HG03575 (cell line): ENCODE data around the gene VRK3.

Experiments used
- ATAC-seq: cut with Tn5 transposase; IDR thresholded peaks from one replicate; pipeline ENCODE4 v1.9.1; 2021; ENCODE audit not compliant: unreplicated experiment, insufficient number of reproducible peaks, low FRiP score; ENCODE audit errors: extremely low read depth

VRK3 gene

GRCh38 chr19:50000038-50000840, 24.9 kb downstream of the VRK3 start:
- no peak for ATAC-seq

- no peak for ATAC-seq
Measured at GRCh38 chr19:49999371-50000010, 25.7 kb downstream of the VRK3 start.

GRCh38 chr19:49997709-49998108, 27.5 kb downstream of the VRK3 start:
- ATAC-seq, result no peak

- no peak for ATAC-seq
Measured at GRCh38 chr19:49988433-49988832, 36.7 kb downstream of the VRK3 start.

- ATAC-seq, result no peak
Measured at GRCh38 chr19:49988007-49988406, 37.2 kb downstream of the VRK3 start.

GRCh38 chr19:49987159-49987698, 37.9 kb downstream of the VRK3 start:
- no peak for ATAC-seq

GRCh38 chr19:49986354-49986753, 38.8 kb downstream of the VRK3 start:
- no peak for ATAC-seq

- ATAC-seq, result no peak
Measured at GRCh38 chr19:49985871-49986270, 39.3 kb downstream of the VRK3 start.

GRCh38 chr19:49984491-49984890, 40.7 kb downstream of the VRK3 start:
- no peak for ATAC-seq

- no peak for ATAC-seq
Measured at GRCh38 chr19:49983645-49984229, 41.4 kb downstream of the VRK3 start.

GRCh38 chr19:49981603-49982593, 43.3 kb downstream of the VRK3 start:
- no peak for ATAC-seq

GRCh38 chr19:49978324-49978723, 46.8 kb downstream of the VRK3 start:
- no peak for ATAC-seq

- ATAC-seq, result no peak
Measured at GRCh38 chr19:49977881-49978280, 47.3 kb downstream of the VRK3 start.

GRCh38 chr19:49977076-49977475, 48.1 kb downstream of the VRK3 start:
- ATAC-seq, result no peak

GRCh38 chr19:49976496-49976895, 48.7 kb downstream of the VRK3 start:
- no peak for ATAC-seq

GRCh38 chr19:49975051-49975450, 50.1 kb downstream of the VRK3 start:
- ATAC-seq, result no peak

- no peak for ATAC-seq
Measured at GRCh38 chr19:49973987-49974386, 51.2 kb downstream of the VRK3 start.

GRCh38 chr19:49972841-49973240, 52.3 kb downstream of the VRK3 start:
- ATAC-seq, result no peak

GRCh38 chr19:49971991-49972411, 53.2 kb downstream of the VRK3 start:
- ATAC-seq, result no peak
